NCI-H2029 (cell line): ENCODE measurements around the gene ERC1.

Source experiments
- DNase-seq: peaks from one replicate; lab custom pipeline; 2025; lab: John Stamatoyannopoulos, UW

The ERC1 gene

DNA sequence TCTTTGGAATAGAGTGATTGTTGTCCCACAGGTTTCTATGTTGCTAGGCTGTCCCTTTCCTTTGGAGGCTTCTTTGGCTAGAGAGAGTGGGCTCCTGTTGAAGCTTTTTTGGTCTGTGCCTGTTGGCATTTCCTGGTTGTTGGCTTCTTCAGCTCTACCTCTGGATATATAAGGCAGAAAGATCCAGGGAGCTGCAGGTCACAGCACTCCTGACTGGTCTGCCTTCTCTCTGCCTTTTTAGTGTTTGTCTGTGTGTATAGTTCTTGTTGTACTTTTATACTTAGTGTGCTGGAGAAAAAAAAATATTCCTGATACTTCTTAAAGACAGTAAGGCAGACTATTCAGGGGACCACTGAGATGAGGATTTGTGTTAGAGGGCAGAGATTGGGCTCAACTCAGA is 400.7 kb downstream of the ERC1 start:
- no peak for DNase-seq

DNA sequence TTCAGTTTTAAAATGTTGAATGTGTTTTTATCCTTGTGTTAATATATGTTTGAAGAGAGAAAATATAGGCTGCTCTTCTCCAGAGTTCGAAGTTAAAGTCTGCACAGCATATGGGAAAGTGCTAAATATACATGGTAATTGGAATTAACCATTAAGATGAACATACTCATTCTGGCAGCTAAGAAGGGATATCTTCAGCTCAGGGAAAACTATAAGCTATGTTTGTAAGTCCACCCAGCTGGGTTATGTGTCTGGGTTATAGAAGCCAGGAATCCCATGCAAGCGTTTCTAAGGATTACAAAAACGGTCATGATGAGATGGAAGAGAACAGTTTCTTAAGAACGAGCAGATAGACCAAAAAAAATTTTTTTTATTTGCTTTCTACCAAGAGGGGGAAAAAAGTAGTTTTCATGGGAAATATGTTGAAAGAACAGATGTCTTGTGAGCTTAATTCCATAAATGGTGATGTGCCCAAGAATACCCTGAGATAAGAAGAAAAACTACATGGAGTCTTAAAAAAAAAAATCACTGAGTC is 404.5 kb downstream of the ERC1 start:
- no peak for DNase-seq

DNA sequence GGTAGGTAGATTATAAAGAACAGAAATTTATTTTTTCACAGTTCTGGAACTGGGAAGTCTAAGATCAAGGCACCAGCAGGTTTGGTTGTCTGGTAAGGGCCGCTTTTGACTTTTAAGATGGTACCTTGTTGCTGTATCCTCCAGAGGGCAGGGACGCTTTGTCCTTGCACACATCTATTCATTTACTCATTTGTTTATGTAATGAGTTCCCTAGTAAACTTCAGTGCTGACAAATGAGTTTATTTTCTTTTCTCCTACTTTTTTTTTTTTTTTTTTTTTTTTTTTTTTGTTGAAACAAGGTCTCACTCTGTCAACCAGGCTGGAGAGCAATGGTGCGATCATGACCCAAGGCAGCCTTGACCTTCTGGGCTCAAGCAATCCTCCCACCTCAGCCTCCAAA is 407.6 kb downstream of the ERC1 start:
- DNase-seq, result no peak

DNA sequence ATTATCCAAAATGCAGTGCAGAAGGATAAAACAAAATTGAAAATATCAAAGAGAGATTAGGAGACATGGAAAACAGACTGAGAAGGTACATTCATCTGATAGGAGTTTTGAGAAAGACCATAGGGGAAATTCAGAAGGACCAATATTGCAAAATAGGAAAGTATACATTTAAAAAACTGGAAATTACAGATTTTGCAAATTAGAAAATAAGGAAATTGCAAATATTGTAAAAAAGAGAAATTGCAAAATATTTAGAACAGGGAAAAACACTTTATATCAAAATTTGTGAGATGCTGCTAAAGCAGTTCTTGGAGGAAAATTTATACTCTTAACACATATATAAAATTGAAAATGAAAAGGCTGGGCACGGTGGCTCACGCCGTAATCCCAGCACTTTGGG is 410.9 kb downstream of the ERC1 start:
- DNase-seq, result no peak

DNA sequence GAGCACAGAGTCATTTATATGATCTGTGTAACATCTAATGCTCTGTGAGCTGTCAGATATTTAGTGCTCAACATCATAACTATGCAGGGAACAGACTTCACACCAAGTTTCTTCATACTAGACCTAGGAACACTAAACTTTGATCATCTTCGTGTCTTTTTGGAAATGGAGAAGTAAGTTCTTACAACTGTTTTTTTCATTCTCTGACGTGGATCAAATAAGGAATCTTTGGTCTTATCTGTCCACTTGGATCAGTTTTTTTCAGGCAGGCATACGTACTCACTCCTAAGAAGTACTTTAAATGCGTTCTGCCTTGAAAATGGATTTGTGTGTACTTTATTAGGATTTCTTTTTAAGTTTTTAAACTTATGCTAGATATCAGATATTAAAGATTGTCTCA is 412.4 kb downstream of the ERC1 start:
- no peak for DNase-seq

DNA sequence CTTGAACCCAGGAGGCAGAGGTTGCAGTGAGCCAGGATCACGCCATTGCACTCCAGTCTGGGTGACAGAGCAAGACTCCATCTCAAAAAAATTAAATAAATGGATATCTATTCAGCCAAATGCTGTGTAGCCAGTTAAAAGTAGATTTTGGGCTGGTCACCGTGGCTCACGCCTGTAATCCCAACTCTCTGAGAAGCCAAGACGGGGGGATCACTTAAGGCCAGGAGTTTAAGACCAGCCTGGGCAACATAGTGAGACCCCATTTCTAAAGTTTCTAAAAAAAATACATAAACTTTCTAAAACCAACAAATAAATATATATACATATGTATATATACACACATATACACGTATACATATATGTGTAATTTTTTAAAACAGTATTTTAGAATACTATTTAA is 414.6 kb downstream of the ERC1 start:
- no peak for DNase-seq

DNA sequence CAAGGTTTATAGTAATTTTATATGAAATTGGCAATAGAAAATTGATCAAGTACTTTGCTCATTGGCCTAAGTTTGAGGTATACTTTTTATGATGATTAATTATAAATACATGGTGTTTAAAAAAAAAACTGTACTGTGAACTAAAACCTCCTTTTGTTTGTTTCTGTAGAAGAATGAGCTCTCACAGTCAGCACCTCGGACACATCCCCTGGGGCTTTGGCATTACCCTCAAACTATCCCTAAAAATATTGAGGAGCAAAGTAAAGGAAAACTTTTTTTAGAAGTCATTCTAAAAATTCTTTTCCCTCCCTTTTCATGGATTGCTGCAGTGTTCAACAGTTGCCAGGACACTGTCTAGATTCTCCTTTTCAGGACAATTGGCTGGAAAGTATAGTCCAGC is 419.8 kb downstream of the ERC1 start:
- no peak for DNase-seq

DNA sequence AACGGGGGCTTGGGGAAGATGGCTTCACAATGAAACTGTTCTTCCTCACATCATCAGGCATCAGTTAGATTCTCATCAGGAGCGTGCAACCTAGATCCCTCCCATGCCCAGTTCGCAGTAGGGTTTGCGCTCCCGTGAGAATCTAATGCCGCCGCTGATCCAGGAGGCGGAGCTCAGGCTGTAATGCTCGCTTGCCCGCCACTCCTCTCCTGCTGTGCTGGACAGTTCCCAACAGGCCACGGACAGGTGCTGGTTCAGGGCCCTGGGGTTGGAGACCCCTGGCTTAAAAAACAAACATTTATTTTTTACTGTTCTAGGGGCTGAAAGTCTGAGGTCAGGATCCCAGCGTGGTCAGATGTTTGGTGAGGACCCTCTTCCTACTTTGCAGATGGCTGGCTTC is 422.9 kb downstream of the ERC1 start:
- DNase-seq, result no peak

DNA sequence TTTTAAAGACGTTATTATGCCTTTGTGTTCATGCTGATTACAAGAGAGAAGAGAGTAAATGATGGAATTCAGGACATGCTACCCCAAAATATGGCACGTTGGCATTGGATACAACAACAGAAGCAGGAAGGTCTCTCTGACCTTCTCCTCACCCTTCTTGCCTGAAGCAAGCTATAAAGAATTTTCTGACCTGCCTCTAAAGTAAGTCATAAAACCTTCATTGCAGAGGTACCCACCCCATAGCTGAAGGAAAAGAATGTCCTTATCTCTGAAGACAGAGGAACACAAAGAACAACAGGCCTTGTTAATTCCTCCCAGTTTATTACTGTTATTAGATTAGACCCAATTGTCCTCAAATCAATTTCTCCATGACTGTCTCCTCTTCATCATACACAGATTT is 427.1 kb downstream of the ERC1 start:
- DNase-seq, result no peak

DNA sequence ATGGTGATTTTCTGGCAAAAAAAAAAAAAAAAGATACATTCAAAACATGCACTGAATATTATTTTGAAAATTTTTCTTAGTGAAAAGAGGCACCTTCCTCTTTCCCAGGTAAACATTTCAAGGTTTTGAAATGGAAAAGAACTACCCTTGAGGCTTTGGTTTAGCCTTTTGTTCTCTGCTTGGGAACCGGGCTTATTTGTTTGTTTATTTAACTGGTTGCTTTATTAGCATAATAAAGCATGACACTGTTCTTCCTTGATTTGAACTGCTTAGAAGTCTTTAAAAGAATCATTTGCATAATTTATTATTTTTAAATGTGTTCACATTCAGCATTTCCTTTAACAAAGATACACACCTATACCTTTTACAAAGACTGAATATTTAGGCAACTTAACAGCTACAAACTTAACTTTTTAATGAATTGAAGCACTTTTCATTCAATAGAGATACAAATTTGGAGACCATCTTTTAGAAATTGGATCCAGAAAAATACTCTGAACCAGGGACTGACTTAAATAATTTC is 428.9 kb downstream of the ERC1 start:
- no peak for DNase-seq

DNA sequence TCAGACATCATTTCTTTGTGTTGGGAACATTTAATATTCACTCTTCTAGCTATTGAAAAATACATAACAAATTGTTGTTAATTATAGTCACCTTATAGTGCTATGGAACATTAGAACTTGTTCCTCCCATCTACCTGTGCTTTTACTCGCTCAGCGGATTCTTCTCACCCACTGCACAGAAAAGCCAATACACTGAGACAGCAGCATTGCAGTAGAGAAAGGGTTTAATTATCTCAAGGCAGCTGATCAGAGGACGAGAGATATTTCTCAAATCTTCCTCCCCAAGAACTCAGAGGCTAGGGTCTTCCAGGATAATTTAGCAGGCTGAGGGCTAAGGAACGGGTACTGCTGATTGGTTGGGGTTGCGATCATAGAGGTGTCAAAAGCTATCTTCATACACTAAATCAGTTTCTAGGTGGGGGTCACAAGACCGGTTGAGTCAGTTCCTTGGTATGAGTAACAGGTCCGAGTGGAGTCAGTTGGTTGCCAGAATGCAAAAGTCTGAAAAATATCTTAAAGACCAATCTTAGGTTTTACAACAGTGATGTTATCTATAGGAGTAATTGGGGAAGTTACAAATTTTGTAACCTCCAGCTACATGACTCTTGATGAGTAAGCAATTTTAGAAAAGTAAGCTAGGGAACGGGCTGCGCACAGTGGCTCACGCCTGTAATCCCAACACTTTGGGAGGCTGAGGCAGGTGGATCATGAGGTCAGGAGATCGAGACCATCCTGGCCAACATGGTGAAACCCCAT is 430.2 kb downstream of the ERC1 start:
- DNase-seq, result no peak

DNA sequence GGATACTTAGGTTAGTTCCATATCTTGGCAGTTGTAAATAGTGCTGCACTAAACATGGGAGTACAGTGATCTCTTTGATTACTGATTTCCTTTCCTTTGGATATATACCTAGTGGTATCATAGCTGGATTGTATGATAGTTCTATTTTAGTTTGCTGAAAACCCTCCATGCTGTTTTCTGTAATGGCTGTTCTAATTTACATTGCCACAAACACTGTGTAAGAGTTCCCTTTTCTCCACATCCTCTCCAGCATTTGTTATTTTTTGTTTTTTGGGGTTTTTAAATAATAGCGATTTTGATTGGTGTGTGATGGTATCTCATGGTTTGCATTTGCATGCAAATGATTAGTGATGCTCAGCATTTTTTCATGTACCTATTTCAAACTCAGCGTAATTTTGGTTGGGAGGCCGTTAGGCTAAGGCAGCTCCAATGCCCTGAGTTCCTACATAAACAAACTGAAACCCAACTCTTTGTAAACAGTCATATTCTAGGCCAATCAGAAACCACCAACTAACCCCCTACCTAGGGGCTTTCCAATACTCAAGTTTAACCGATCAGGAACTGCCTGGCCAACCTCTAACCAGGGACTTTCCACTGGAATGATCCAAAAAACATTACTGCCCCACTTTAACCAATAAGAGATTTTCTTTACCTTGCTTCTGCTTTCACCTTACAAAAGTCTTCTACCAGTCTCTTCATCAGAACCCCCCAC is 431.7 kb downstream of the ERC1 start:
- no peak for DNase-seq

DNA sequence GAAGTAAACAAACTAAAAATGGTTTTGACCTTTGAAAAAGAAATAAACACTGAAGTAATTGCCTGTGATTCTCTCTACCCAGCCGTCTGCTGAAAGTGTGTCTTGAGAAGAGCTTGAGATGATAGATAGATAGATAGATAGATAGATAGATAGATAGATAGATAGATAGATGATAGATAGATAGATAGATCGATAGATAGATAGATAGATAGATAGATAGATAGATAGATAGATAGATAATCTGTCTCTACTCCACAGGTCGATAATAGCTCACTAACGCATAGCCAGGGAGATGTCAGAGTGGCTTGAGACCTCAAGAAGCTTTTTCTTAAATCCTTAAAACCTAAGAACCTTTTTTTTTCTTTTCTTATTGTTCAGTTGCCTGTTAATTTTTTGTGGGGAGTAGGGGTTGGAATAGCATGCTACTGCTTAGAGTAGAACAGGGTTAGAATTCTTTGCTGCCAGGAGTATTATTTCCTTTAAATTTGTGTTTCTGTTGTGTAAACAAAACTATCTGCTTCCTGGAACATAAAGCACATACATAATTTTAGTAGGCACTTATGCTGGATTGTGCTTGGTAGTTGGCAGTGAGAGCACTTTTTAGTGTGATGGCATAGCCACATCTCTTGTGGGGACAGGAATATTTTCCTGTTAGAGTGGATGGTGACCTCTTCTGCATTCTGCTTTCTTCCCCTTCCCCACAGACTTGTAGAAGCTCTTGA is 433.8 kb downstream of the ERC1 start:
- DNase-seq, result no peak

DNA sequence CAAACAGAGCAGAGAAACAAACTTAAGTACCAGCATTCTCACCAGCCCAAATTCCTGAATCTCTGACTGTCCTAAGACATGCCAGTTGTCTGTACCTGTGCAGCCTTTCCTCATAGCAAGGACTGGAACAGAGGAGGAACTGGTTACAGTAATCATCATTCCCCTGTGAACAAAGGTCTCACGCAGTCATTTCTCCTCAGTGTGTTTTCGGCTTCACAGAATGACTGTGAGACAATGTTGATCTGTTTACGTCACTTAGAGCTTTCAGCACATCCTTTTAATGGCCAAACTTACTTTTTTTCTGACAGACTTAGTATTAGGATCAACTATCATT is 434.3 kb downstream of the ERC1 start:
- no peak for DNase-seq

DNA sequence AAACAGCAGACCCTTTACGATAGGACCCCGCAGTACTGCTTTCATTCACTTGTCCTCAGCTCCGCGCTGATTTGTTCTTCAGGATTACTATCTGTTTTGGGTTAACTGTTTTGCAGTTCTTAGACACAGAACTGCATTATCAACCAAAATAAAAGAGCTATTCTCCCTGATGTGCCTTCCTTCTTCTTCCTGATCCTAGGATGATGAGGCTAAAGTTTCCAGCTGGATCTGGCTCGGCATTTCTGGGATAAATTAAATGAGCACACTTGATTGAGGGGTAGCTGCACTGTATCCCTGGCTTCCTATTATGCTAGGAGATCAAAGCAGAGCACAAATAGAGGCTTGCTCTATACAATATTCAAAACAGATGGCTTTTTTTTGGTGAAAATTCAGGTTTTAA is 437.6 kb downstream of the ERC1 start:
- DNase-seq, result no peak

DNA sequence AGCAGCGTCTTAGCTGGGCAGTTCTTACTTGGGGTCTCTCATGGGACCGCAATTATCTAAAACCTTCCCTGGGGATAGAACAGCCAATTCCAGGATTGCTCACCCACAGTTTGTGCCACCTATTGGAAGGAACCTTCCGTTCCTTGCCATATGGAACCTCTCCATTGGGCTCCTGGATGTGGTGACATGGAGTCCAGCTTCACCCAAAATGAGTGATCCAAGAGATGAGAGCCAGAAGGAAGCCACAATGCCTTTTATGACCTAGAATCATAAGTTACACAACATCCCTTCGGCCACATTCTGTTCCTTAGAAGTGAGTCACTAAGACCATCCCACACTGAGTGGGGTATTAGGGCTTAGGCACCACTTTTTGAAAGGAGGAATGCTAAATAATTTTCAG is 439.0 kb downstream of the ERC1 start:
- DNase-seq, result no peak

DNA sequence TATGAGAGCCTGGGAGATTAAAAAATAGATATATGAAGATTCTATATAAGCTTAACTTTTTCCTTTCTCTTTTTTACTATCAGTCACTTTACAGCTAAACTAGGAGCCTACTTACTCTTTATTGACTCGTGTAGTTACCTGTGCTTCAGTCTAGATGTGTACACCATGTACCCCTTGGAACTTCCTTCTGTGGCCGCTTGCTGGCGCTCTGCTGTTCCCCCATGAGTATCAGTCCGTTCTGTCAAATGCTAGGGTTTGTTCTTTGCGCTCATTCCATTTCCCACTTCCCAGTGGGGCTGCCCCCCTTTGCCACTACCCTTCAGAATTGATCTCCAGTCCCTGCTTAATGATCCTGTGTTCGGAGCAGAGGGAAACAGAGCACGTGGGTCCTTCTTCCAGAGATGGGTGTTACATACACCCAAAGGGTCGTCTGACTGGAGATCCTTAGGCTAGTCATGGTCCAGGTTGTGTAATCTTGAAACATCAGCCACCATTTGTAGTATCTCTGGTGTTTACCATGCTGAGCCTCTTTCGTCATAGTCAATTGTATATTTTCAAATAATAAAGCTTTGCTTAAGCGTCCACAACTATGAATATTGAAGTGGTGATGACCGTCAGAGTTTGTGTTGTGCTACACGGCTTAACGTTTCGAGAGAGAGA is 443.4 kb downstream of the ERC1 start:
- no peak for DNase-seq

DNA sequence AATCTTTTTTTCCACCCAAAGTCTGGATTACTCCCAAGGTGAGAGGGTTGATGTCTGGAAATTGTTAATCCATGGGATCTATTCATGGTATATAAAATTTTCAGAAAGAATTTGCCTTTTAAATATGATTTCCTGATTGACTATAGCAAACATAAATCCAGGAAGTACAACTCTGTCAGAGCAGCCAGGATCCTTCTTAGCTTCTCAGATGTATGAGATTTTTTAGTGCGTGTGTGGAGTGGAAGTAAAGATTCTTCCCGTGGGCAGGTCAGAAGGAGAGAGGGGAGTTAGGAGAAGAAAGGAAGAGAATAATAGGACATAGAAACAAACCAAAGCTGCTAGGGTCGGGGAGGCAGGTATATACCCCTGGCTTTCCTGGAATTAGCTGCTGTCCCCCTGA is 444.0 kb downstream of the ERC1 start:
- DNase-seq, result no peak

DNA sequence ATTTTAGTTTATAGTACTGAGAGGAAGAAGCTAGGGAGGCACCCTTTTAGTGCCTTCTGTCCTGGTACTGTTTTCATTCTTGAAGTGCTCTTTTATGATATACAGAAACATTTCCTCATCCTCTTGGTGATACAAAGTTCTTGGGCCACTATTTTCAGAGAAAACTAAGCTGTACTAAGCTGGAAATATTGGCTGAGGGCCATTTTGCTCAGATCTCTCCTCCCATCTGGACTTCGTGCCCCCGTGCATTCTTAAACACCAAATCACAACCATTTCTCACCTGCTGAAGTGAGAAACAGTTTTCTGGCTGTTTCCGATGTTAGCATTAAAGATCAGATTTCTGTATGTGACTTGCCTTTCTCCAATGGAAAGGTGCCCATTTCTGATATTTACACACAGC is 444.4 kb downstream of the ERC1 start:
- no peak for DNase-seq

DNA sequence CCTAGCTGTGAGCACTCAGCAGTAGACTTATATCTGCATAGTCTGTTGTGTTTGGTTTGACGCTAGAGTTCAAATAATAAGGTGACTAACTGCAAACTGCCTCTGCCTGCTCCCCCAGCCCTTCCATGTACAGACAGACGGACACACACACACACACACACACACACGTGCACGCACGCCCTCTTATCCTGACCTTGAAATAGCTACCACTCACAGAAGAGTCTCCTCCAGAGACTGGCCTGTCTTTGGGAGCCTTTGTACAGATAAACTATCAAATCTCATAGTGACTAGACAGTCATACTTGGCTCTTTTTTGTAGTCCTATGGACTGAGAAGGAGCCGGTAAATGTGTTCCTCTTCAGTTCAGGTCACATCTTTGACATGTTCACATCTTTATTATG is 445.0 kb downstream of the ERC1 start:
- DNase-seq, result no peak

DNA sequence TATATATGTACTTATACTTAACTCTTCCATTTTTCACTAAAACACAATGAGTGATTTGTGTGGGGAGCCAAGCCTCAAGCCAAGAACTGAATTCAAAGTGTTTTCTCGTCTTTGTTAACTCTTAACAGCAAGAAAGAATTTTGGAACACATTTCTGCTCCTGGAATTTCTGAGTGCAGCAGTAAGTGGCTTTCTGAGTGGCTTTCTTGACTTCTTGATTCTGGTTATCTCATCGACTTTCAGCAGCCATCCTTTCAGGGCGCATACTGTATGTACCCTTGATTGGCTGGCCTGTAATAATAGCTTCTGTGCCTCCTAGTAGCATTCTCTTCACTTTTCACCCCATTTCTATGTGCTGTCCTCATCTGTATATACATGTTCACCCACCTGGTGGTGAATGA is 446.0 kb downstream of the ERC1 start:
- DNase-seq, result no peak

DNA sequence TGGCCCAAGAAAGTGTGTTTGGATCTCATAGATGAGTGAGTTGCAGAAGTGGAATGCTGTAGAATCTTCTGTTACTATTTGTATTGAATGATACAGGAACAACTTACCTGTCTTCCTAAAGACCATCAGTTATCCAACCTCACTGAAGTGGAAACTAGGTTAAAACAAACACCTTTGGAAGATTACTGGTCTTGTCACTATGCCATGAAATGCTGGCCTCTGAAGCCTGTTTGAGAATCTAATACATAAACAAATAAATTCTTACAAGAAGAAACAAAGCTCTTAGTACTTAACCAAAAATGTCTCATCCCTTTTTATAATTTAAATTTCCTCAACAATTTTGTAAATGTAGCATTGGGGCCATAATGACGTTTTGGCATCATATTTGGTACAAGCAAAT is 448.2 kb downstream of the ERC1 start:
- no peak for DNase-seq
